HG02885 (cell line): ENCODE data around the gene PRUNE2.
"Not testable (repeated sequence)": the region's sequence is repeated elsewhere in the genome, so short reads cannot be mapped to it uniquely, and the experiment has no call there.

ENCODE experiments used
- ATAC-seq: cut with Tn5 transposase; IDR thresholded peaks from one replicate; pipeline ENCODE4 v1.9.1; 2021; ENCODE audit warnings: mild to moderate bottlenecking; ENCODE audit not compliant: unreplicated experiment, poor library complexity

Gene PRUNE2

GRCh38 chr9:76613974-76614373 is 291.9 kb downstream of the PRUNE2 start:
- no peak for ATAC-seq

- no peak for ATAC-seq
These were observed 292.6 kb downstream of the PRUNE2 start for GRCh38 chr9:76613150-76613781.

- ATAC-seq: no peak
These were observed 295.9 kb downstream of the PRUNE2 start for GRCh38 chr9:76610011-76610352.

- no peak for ATAC-seq
These were observed 296.5 kb downstream of the PRUNE2 start for GRCh38 chr9:76609285-76610010.

- ATAC-seq: no peak
These were observed 297.2 kb downstream of the PRUNE2 start for GRCh38 chr9:76608575-76609273.

- ATAC-seq: no peak
These were observed 298.0 kb downstream of the PRUNE2 start for GRCh38 chr9:76607730-76608436.

- ATAC-seq: peak; percentile 96
These were observed 300.5 kb downstream of the PRUNE2 start for GRCh38 chr9:76605321-76605900.

GRCh38 chr9:76603931-76604570 is 301.9 kb downstream of the PRUNE2 start:
- ATAC-seq: no peak

GRCh38 chr9:76603448-76603895 is 302.4 kb downstream of the PRUNE2 start:
- no peak for ATAC-seq

- no peak for ATAC-seq
These were observed 303.7 kb downstream of the PRUNE2 start for GRCh38 chr9:76602199-76602598.

GRCh38 chr9:76600007-76600615 is 305.8 kb downstream of the PRUNE2 start:
- no peak for ATAC-seq

GRCh38 chr9:76598981-76599380 is 306.9 kb downstream of the PRUNE2 start:
- no peak for ATAC-seq

- no peak for ATAC-seq
These were observed 310.3 kb downstream of the PRUNE2 start for GRCh38 chr9:76595645-76596044.

- no peak for ATAC-seq
These were observed 311.0 kb downstream of the PRUNE2 start for GRCh38 chr9:76594764-76595424.

- ATAC-seq: not testable (repeated sequence)
These were observed 311.8 kb downstream of the PRUNE2 start for GRCh38 chr9:76593961-76594735.

GRCh38 chr9:76592974-76593347 is 313.0 kb downstream of the PRUNE2 start:
- no peak for ATAC-seq

- no peak for ATAC-seq
These were observed 313.6 kb downstream of the PRUNE2 start for GRCh38 chr9:76592091-76592973.
